ENCODE data around the gene PELI1.

DNA sequence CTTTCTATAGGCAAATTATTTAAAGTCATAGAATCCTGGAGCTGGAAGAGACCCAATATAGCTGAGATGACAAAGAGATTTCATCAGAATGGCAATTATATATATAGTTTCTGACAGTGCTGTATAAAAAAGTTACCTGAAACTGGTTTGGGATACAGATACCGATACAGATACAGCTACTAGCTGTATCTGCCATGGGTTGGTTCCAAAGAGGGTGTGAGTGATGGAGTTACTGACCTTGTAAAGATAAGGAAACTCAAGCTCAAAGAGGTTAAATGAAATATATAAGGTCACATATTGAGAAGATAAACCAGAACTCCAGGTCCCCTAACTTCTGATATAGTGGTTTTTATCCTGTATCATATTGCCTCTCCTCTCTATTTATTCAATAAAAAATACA, 10.9 kb downstream of the PELI1 start:
- TF ChIP-seq ZMAT4 (CRISPR knock-in tag; IDR thresholded peaks at IDR 0.05), result no peak
- no peak for TF ChIP-seq CTCF (IDR thresholded peaks at IDR 0.05)
- no peak for TF ChIP-seq FOXP4 (CRISPR knock-in tag; IDR thresholded peaks at IDR 0.05)
- TF ChIP-seq PRRX2 (CRISPR knock-in tag; IDR thresholded peaks at IDR 0.05), result no peak
- TF ChIP-seq ZNF232 (CRISPR knock-in tag; IDR thresholded peaks at IDR 0.05), result no peak
- no peak for TF ChIP-seq ZBTB21 (CRISPR knock-in tag; IDR thresholded peaks at IDR 0.05; ENCODE audit: borderline replicate concordance)
- no peak for TF ChIP-seq ATF2 (CRISPR knock-in tag; IDR thresholded peaks at IDR 0.05; ENCODE audit: borderline replicate concordance, low read depth)
- TF ChIP-seq FOXJ3 (CRISPR knock-in tag; IDR thresholded peaks at IDR 0.05; ENCODE audit: borderline replicate concordance), result no peak
- TF ChIP-seq FOXP1 (CRISPR knock-in tag; IDR thresholded peaks at IDR 0.05; ENCODE audit: borderline replicate concordance), result no peak
- no peak for TF ChIP-seq ZBTB43 (CRISPR knock-in tag; IDR thresholded peaks at IDR 0.05)
- no peak for TF ChIP-seq ZNF263 (CRISPR knock-in tag; IDR thresholded peaks at IDR 0.05; ENCODE audit: low read depth)
- no peak for TF ChIP-seq TP53 (CRISPR knock-in tag; IDR thresholded peaks at IDR 0.05)
- TF ChIP-seq RELA (CRISPR knock-in tag; IDR thresholded peaks at IDR 0.05; ENCODE audit: borderline replicate concordance), result no peak
- no peak for TF ChIP-seq ETV6 (CRISPR knock-in tag; IDR thresholded peaks at IDR 0.05)

All from WTC11 (cell line).